ENCODE data around the gene EZR.

Gene EZR

DNA sequence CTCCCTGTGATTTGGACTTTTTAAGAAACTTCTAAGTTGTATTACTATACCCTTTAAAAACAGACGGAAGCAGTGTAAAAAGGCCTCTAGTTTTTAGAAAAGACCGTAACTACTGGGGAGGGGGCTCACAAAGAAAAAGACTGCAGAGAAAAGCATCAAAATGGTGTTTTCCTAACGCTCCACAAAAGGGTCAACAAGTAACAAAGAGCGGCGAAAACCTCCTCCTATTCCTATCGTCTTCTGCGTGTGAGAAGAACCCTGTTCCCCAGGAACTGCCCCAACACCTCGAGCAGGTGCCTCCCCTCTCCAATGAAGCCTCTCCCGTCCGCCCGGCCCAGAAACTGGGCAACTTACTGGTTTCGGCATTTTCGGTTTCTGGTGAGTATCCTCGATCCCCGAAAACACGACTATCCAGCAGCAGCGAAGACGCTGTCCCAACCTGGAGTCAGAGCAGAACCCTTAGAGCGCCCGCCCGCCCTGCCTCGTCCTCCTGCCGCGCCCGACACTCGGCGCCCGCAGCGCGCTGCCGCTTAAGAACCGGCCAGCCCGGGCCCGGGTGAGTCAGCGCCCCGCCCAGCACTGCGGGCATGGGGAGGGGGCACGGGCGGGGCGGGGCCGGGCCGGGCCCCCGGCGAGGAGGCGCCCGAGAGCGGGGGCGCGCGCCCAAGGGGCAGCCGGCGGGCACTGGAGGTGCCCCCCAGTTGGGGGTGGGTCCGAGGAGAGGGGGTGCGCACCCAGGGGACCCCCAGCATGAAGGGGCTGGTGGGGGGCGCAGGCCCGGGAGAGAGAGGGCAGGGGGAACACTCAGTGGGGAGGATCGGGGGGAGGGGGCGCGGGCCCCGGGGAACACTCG, 1.2 kb downstream of the EZR start:
- DNase-seq = peak; percentile 48

GRCh38 chr6:158816803-158817727, 2.1 kb downstream of the EZR start:
- no peak for DNase-seq

DNA sequence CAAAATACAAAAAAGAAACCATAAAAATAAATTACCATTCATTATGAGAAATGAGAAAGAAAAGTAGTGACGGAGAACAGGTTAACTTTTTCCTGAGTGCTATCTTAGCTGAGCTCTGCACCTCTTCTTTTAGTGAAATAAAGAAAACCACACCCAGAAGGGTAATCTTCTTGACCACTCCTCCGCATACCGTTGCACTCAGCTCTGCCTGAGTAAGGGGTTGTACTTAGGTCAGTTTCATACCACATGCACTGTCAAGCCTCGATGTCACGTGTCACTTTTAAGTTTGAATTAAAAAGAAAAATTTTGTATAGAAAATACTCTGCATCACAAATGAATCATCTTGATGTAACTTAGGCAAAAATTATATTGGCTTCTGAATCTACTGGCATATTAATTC, 2.8 kb downstream of the EZR start:
- no peak for DNase-seq

DNA sequence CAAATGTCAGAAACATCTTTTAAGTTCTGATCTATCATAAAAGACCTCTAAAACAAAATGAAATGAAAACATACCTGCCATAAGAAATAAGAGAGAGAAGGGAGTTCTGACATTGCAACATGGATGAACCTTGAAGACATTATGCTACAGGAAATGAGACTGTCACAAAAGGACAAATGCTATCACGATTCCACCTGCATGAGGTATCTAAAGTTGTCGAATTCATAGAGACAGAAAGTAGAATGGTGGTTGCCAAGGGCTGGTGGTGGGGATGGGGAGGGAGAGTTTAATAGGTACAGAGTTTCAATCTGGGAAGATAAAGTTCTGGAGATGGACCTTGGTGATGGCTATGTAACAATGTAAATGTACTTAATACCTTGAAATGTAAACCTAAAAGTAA, 3.3 kb downstream of the EZR start:
- DNase-seq = no peak

GRCh38 chr6:158815379-158815724, 3.8 kb downstream of the EZR start:
- DNase-seq = no peak

DNA sequence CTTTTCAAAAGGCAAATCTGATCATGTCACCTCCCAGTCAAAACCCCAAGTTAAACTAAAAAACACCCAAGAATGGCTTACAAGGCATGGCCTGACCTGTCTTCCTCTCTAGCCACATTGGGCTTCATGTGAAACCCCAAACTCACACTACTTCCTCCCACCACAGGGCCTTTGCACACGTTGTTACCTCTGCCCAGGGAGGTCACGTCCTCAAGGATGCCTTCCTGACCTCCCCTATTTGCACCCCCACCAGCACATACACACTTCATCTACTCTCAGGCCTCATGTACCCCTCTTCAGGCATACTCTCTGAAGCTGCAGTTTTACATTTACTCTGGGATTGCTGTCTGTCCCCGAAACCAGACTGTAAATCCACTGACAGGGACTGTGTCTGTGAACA, 6.1 kb downstream of the EZR start:
- DNase-seq = no peak

GRCh38 chr6:158812611-158813010, 6.6 kb downstream of the EZR start:
- no peak for DNase-seq

- no peak for DNase-seq
These were observed 8.7 kb downstream of the EZR start for GRCh38 chr6:158810155-158811095.

DNA sequence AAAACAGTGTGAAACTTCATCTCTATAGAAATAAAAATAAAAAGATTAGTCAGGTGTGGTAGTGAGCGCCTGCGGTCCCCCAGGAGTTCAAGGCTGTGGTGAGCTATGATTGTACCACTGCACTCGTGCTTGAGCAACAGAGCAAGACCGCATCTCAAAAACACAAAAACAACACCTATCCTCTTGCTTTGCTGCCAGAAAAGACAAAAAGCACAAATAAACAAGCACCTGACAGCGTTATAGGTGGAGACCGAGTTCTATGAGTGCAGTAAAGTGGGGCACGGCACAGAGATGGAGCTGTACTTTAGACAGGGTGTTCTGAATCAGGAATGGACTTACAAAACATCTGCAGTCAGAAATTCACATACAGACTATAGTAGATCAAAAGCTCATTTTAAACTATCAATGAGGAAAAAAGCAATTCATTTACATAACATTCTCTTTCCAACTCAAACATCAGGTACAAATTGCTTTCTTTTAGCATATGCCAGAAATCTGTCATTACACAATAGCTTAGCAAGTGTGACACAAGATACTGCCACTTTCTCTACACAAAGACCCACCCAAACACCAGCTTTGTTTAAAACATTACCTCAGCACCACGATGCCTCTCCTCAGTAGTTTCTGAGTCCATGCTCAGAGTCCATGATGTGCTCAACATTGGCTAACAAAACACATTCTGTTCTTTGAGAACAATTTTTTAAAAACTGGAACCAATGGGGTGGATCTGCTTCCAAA, 10.1 kb downstream of the EZR start:
- DNase-seq = no peak

GRCh38 chr6:158808442-158808833, 10.7 kb downstream of the EZR start:
- DNase-seq = no peak

DNA sequence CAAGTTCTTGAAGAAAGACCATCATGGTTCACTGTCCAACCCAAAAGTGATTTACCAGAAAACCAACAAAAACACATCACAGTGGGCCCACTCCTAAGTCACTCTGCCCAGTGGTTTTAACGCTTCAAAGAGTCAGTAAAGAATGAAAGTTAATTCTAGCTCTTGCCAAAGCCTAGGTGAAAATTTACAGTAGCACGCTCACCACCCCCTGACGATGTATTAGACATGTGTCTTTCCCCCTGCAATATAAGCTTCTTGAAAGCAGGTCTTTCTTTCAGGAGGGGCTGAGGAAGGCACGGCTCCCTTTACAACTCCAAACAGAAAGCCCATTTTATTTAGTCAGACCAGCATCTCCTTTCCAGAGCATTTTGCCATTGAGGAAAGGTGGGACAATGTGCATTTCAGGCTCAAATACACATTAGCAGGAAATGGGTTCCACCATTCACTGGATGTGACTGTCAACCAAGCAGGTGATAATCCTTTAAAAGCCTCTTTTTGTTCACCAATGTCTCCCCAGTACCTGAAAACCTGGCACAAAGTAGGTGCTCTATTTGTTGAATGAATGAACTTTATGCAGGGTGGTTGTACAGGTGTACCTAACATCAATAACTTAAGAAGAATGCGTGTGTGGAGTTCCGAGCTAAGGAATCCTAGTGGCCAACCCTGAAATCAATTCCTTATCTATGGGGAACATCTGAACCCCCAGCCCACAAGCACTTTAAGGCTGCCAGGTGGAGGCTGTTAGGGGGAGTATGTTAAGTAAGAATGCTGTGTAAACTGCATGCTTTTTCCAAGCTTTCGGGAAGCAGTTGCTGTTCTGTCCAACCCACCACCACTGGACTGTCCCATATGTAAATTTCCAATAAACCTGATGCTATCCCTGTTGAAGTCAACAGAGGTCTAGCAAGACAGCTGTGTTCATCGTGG, 11.4 kb downstream of the EZR start:
- no peak for DNase-seq

- no peak for DNase-seq
These were observed 13.3 kb downstream of the EZR start for GRCh38 chr6:158805698-158806377.

- no peak for DNase-seq
These were observed 15.0 kb downstream of the EZR start for GRCh38 chr6:158804207-158804606.

- DNase-seq = peak; percentile 38
These were observed 15.4 kb downstream of the EZR start for GRCh38 chr6:158803733-158804143.

GRCh38 chr6:158801655-158802294, 17.4 kb downstream of the EZR start:
- no peak for DNase-seq

GRCh38 chr6:158799051-158799792, 19.9 kb downstream of the EZR start:
- DNase-seq = peak; percentile 43

GRCh38 chr6:158798311-158798710, 20.9 kb downstream of the EZR start:
- DNase-seq = no peak

DNA sequence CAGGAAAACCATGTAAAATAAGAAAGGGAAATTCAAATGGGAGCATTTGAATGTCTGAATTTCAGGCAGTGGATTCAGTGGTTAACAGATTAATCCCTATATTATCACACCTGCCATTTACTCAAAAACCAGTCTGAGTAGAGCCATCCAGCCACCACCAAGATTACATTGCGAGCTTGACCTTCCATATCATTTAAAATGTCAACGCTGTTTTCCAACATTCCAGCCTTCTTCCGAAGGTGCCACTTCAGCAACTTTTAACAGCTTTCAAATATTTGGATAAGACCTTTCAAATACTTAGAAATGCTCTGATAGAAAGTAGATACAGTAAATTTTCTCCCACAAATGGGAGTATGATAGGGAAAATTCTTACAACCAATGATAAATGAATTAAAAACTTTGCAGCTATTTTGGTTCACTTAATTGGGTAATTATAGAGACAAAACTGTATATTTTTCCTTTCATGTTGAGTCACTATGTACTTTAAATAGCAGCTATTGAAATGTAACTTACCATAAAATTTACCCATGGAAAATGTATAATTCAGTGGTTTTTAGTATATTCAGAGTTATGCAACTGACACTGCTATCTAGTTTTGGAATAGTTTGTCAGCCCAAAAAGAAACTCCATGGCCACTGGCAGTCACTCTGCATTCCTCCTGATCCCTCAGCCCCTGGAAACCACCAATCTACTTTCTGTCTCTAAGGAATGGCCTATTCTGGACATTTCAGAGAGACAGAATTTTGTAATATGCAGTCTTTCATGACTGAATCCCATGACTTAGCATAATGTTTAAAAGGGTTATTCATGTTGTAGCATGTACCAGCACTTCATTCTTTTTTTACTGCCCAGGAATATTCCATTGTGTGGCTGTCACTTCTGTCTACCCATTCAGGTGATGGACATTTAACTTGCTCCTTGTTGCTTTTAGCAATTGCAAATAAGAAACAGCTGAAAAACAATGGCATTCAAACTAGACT, 21.5 kb downstream of the EZR start:
- no peak for DNase-seq
